ENCODE data around the gene BDNF. TPM values are rescaled to one million over a fixed set of nuclear protein-coding genes. Genes with fewer than 3 reads are reported as not detected.

BDNF gene
- total RNA-seq, 1 donor from 2014 or later = 4.8 TPM

DNA sequence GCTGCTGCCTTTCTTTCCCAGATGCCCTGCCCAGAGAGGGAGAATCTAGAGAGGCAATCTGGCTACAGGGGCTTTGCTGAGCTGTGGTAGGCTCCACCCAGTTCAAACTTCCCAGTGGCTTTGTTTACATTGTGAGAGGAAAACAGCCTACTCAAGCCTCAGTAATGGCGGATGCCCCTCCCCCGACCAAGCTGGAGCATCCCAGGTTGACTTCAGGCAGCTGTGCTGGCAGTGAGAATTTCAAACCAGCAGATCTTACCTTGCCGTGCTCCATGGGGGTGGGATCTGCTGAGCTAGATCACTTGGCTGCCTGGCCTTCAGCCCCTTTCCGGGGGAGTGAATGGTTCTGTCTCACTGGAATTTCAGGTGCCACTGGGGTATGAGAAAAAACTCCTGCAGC lies 12.2 kb downstream of the BDNF start:
- no peaks in the 10 kb centered on the region for H3K27me3 ChIP-seq (ENCODE audit: control insufficient read depth, insufficient read depth, low read length)
- TF ChIP-seq CTCF (IDR thresholded peaks at IDR 0.05; ENCODE audit: insufficient read depth, low read length, poor library complexity, severe bottlenecking) = no peak
- no peak for DNase-seq (ENCODE audit: low read depth)
- no peak overlapping the region for H3K4me3 ChIP-seq (ENCODE audit: low read depth, low read length)
- no peaks in the 10 kb centered on the region for H3K36me3 ChIP-seq (ENCODE audit: control insufficient read depth, insufficient read depth, low read length)

DNA sequence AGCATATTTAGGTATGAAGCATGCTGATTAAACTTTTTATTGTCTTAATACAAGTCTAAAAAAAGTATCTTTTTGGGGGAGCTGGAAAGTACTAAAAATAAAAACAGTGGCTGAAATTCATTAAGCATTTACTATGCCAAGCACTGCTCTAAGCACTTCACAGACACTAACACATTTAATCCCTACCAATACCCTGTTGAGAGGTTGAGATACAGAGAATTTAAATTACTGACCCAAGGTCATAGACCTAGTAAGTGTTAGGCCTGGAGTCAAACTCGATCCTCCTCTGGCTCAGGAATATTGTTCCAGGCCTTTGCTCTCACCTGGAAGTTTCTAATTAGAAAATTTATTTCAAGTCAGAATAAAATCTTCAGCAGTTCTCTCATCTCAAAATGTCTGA lies 18.6 kb downstream of the BDNF start:
- no peak for TF ChIP-seq CTCF (IDR thresholded peaks at IDR 0.05; ENCODE audit: insufficient read depth, low read length, poor library complexity, severe bottlenecking)
- no peak for DNase-seq (ENCODE audit: low read depth)
- H3K27me3 ChIP-seq (ENCODE audit: control insufficient read depth, insufficient read depth, low read length) = no peaks in the 10 kb centered on the region
- no peak overlapping the region for H3K4me3 ChIP-seq (ENCODE audit: low read depth, low read length)
- no peaks in the 10 kb centered on the region for H3K36me3 ChIP-seq (ENCODE audit: control insufficient read depth, insufficient read depth, low read length)

- H3K36me3 ChIP-seq (ENCODE audit: control insufficient read depth, insufficient read depth, low read length) = no peaks in the 10 kb centered on the region
- DNase-seq (ENCODE audit: low read depth) = no peak
- H3K4me3 ChIP-seq (ENCODE audit: low read depth, low read length) = no peak overlapping the region
- TF ChIP-seq CTCF (IDR thresholded peaks at IDR 0.05; ENCODE audit: insufficient read depth, low read length, poor library complexity, severe bottlenecking) = no peak
- H3K27me3 ChIP-seq (ENCODE audit: control insufficient read depth, insufficient read depth, low read length) = no peaks in the 10 kb centered on the region
Observed at GRCh38 chr11:27679136-27680015, 20.9 kb downstream of the BDNF start.

DNA sequence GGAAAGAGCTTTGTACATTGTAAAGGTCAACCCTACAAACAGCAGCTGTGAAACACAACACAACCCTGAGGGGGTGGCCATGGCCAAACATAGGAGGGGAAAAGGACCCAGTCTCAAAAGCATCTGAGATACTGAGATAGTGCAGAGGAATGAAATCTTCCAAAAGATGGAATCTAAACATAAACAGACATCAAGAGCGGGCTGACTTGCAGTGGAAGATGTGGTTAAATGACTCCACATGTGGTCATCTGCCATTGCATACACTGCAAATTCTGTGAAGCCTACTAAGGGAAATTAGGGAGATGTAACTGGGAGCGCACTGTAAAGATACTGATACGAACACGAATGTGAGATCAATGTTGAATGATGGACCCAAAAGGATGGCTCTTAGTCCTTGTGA lies 22.0 kb downstream of the BDNF start:
- no peak for DNase-seq (ENCODE audit: low read depth)
- TF ChIP-seq CTCF (IDR thresholded peaks at IDR 0.05; ENCODE audit: insufficient read depth, low read length, poor library complexity, severe bottlenecking) = no peak

DNA sequence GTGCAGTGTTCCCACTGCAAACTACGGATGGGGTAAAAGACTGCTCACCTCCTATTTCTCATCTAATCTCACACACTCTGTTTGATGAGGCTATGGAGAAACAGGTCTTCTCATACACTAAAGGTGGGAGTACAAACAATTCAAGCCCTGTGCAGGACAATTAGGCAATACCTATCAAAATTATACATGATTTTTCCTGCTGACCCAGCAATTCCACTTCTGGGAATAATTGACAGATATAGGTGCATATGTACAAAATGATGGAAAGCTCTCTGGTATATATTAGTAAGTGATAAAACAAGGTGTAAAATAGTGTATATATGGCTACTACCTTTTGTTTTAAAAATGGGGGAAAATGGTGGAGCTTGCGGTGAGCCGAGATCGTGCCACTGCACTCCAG lies 23.1 kb downstream of the BDNF start:
- Histone ChIP-seq H3K27me3 (ENCODE audit: control insufficient read depth, insufficient read depth, low read length) (no peaks in the 10 kb centered on the region), H3K4me3 (ENCODE audit: low read depth, low read length) (no peak overlapping the region), H3K36me3 (ENCODE audit: control insufficient read depth, insufficient read depth, low read length) (no peaks in the 10 kb centered on the region)
- TF ChIP-seq CTCF (IDR thresholded peaks at IDR 0.05; ENCODE audit: insufficient read depth, low read length, poor library complexity, severe bottlenecking) = no peak
- DNase-seq (ENCODE audit: low read depth) = no peak

More for the DNA sequence above, 22.0 kb downstream of the BDNF start:
- no peaks in the 10 kb centered on the region for H3K27me3 ChIP-seq (ENCODE audit: control insufficient read depth, insufficient read depth, low read length)
- no peaks in the 10 kb centered on the region for H3K36me3 ChIP-seq (ENCODE audit: control insufficient read depth, insufficient read depth, low read length)
- no peak overlapping the region for H3K4me3 ChIP-seq (ENCODE audit: low read depth, low read length)

Data from kidney epithelial cell (primary cell).